OCI-M1 (cell line): ENCODE measurements around the gene PLEKHG3.
A peak's percentile ranks its signal among the peaks of the same experiment; 100 is the strongest.
"Not testable (repeated sequence)": the region's sequence is repeated elsewhere in the genome, so short reads cannot be mapped to it uniquely, and the experiment has no call there.

ENCODE experiments used
- DNase-seq: peaks from one replicate; lab custom pipeline; 2025; lab: John Stamatoyannopoulos, UW

PLEKHG3 gene

DNA sequence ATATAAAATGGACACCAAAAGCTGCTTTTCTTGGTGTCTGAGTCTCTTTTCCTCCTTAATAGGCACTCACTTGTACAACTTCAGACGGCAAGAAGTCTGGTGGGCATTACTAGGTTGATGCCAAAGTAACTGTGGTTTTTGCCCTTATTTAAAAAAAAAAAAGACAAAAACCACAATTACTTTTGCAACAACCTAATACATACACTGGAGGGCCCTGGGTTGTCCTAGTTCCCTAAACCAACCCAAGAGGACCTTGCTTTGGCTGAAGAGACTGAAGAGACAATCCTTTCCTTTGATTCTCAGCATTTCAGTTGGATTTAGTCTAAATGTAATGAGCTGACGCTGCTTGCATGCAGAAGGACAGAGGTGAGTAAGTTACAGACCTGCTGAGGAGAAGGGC lies 16.2 kb upstream of the PLEKHG3 start:
- DNase-seq, result peak; percentile 3

DNA sequence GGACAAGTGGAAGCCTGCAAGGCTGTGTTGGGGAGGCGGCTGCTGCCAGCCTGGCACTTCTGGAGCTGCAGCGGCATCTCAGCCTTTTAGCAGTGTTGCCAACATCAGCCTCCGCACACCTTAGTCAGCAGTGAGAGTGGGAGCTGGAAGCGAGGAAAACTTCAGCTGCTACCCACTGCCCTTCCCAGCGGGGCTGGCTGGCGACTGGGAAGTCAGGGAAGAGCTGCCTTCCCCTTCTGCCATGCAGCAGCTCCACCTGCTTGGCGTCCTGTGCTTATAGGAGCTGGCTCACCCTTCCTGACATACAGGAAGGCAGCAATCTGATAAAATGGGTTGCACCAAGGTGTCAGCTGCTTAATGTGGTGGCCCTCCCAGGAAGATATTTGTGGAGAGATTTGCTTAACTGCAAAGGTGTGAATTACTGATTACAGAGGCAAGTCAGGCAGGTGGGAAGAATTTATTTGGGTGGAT lies 15.4 kb upstream of the PLEKHG3 start:
- DNase-seq, result no peak

DNA sequence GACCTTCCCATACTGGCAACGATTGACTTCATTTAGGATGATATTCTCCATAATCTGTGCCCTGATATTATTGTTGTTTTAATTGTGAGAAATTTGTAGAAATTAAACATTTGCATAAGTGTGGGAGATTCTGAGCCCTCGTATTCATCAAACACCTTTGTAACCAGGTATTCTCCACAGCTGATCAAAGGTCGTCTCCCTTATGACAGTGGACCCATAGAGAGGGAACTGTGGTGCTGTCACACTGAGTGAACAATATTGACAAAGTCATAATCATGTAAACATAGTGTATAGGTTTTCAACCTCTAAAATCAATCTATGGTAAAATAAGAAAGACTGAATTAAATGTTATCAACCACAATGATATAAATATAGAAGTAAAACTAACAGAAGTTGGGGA lies 14.9 kb upstream of the PLEKHG3 start:
- no peak for DNase-seq

DNA sequence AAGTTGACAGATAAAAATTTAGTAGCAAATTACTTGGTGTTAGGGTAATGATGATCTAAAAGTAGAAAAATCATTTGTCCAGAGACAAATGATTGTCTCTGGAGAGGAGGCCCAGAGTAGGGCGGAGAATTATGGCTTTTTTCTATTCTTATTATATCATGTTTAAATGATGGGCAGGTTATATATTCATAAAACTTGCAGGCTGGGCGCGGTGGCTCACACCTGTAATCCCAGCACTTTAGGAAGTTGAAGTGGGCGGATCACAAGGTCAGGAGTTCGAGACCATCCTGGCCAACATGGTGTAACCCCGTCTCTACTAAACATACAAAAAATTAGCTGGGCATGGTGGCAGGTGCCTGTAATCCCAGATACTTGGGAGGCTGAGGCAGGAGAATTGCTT lies 13.6 kb upstream of the PLEKHG3 start:
- DNase-seq, result not testable (repeated sequence)

DNA sequence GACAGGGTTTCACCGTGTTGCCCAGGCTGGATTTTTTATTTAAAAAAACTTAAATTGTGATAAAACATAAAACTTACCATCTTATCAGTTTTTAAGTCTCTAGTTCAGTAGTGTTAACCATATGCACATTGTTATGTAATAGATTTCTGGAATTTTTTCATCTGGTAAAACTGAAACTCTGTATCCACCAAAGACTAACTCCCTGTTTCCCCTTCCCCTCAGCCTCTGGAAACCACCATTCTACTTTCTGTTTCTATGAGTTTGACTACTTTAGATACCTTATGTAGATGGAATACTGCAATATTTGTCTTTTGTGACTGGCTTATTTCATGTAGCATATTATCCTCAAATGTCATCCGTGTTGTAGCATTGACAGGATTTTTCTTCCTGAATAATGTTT lies 12.8 kb upstream of the PLEKHG3 start:
- DNase-seq, result no peak

DNA sequence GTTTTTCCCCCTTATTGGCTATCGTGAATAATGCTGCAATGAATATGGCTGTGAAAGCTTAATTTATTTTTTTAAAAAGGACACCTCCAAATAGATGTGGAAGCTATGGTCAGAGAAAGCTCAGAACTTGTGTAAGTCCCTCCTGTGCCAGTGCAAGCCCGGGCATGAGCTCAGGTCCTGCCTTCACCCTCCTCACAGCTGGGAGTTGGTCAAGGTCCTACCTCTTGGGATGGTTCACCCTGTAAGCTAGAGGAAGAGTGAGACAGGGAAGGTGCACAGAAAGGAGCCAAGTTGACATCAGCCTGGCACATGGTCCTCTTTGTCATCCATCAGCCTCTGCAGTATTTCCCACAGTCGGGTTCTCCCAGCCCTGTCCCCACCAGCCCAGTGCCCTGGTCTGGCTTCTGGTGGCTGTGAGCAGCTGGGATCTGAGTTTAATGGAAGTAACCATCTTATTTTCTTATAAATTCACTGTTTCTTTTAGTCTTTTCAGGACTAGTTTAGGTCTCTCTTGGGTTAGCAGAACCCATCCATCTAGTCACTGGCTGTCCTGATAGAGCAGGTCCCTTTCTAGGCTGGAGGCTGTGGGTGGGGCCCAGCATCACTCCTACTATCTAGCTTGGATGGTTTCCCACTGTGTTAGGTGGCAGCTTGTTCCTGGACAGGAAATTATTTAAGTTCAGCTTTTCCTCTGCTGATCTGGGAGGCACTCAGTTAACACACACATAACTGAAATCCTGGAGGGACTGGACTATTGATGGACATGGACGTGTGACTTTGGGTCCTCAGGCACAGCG lies 11.8 kb upstream of the PLEKHG3 start:
- no peak for DNase-seq

DNA sequence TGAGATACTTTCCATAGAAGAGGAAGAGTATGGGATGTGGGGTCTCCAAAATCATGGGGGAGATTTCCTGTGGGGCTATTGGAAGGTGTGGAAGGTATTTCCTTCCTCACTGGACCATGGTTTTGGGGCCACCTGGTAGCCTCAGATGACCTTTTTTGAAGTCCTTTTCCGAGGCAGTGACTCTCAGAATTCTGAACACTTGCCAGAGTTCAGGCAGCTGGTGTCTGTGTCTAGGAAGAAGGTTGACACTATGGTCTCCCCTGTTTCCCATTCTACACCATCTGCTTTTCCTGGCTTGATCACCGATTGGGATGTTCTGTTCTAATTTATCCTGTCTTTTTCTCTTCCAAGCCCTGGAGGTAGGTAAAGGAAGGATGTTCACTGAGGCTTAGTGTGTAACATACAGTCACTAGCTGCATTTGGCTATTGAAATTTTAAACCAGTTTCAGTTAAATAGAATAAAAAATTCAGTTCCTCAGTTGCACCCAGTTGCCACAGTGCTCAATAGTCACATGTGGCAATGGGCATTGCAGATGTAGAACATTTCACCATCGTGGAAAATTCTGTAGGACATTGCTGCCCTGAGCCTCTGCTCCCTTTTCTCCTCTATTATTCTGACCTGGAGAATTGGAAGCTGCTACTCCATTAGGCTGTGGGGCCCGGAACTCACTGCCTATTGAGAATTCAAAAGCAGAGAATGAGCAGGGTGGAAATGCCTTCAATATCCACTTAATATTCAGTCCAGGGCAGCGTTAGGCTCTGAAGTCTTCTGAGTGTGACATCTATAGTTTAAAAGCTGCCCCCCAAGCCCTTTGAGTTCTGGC lies 11.0 kb upstream of the PLEKHG3 start:
- DNase-seq, result no peak

DNA sequence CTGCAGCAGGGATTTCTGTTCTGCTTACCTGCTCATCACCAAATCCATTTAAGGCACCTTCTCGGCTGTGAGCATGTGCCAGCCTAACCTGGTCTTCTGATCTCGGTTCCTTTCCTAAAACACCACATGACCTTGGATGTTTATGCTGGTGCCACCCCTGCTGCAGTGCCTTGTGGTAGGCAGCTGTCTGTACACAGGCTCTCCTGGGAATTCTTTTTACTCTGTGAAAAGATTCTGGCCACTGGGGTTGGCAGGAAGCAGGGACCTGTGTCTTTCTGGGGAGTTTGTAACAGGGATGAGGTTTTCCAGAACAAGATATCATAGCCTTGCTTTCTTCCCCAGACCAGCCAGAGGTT lies 10.4 kb upstream of the PLEKHG3 start:
- DNase-seq, result no peak

DNA sequence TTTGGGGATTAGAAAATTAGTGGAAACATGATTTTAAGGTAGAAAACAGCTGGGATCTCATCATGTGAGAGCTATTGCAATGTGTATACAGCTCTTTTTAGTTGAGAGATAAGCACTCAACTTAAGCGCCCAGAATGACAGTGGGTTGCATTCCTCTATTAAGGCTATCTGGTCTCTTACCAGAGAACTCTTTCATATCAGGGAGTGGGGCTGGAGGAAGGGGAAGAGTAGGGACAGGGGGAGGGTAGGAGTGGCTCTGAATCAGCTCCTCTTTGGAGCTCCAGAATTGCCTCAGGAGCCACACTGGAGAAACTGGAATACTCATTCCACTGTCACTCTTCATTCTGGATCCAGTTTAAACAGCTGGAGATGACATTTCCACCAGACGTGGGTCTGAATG lies 9.2 kb upstream of the PLEKHG3 start:
- DNase-seq, result no peak

DNA sequence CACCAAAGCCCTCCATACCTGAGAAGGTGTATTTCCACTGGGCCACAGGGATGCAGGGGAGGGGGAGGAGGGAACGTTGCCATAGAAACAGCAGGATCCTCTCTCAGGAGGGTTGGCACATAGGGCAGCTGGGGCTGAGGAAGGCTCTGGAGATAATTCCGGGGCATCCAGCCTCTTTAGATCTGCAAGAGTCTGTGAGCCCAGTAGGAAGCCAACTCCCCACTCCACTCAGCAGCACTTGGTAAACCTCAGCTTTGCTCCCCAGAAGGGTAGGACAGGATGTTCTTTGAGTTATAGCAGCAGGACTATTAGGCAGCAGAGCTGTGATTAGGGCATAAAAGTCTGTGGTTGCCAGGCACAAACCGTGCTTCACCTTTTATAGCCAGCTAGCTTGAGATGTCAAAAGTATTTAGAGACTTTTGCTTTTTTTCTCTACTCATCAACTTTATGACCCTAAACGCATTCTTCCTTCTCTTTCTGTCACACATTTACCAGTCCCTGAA lies 7.8 kb upstream of the PLEKHG3 start:
- DNase-seq, result no peak

DNA sequence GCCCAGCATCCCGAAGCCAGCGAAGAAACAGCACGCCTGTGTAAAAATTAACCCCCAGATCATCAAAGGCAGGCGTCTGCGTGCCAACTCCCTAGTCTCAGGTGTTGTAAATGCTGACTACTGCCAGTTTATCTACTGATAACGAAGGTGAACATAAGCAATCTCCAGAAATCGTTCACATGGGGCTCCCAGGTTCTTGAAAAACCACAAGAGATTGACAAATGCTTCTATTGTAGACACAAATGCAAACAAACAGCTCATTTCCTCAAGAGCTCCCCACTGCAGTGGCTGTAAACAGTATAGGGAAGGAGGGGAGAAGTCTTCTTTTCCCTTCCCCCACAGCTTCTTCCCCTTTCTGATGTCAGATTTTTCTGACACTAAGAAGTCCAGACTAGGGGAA lies 5.3 kb upstream of the PLEKHG3 start:
- DNase-seq, result peak; percentile 74

DNA sequence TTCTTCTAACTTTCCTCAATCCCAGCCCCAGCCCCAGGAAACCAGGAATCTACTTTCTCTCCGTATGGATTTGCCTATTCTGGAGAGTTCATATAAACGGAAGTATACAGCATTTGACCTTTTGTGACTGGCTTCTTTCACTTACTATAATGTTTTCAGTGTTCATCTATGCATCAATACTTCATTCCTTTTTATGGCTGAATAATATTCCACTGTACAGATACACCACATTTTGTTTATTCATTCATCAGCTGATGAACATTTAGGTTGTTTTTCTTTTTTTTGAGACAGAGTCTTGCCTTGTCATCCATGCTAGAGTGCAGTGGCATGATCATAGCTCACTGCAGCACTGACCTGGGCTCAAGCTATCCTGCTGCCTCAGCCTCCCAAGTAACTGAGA lies 3.9 kb upstream of the PLEKHG3 start:
- DNase-seq, result no peak

DNA sequence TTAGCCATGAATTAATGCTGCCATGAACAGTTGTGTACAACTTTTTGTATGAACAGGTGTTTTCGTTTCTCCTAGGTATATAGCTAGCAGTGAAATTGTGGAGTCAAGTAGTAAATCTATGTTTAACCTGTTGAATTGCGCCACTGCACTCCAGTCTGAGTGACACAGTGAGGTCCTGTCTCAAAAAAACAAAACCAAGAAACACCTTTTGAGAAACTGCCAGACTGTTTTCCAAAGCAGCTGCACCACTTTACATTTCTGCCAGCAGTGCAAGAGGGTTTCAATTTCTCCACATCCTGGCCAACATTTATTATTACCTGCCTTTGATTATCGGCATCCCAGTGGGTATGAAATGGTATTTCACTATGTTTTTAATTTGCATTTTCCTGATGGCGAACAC lies 3.3 kb upstream of the PLEKHG3 start:
- DNase-seq, result no peak

DNA sequence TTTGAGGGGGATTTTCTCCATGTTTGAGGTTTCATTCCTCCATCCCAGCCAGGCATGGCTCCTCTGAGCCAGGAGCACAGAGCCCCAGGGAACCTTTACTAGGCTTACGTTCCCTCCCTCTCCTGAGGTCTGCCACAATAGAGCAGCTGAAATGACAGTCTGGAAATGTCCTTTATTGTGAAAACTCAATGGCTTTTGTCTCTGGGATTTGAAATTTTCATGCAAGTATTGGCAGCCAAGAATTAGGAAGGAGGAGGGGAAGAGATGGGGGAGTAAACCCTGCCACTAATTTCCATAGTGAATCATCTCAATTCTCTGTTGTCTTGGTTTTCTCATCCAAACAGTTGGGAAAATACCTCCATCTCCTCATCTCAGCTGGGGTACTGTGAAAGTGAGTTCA lies 2.6 kb upstream of the PLEKHG3 start:
- no peak for DNase-seq

DNA sequence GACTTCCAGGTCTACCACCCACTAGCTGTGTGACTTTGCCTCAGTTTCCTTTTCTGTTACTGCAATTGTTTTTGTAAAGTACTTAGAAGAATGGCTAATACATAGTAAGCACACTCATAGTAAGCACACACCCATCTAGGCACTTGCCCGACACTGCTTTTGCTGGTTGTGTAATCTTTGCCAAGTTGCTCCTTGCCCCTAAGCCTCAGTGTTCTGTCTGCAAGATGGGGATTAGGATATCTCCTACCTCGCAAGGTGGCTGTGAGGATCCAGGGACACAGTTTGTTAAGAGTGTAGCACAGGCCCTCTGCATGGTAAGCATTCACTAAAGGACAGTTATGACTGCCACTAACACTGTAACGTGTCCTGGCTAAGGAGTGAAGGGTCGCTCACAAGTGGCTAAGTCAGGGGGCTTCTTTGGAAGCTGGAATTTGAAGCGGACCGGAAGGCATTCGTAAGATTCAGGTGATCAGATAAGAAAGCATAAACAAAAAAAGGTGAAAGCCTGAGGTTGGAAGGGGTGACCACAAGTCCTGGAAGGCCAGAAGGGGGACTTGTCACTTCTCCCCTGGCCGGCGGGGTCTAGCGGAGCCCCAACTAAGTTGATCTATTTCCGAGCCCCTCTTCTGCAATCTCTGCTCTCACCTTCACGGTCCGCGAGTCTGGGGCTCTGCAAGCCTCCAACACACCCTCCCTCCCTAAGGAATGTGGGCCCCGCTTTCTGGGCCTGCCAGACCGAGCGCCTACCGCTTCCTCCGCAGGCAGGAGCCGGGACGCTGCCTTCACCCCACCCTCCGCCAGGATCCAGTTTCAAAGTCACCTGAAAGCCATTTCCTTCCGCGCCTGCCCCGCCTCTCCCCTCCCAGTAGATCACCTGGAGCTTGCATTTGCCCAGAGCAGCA lies 1.5 kb upstream of the PLEKHG3 start:
- no peak for DNase-seq

DNA sequence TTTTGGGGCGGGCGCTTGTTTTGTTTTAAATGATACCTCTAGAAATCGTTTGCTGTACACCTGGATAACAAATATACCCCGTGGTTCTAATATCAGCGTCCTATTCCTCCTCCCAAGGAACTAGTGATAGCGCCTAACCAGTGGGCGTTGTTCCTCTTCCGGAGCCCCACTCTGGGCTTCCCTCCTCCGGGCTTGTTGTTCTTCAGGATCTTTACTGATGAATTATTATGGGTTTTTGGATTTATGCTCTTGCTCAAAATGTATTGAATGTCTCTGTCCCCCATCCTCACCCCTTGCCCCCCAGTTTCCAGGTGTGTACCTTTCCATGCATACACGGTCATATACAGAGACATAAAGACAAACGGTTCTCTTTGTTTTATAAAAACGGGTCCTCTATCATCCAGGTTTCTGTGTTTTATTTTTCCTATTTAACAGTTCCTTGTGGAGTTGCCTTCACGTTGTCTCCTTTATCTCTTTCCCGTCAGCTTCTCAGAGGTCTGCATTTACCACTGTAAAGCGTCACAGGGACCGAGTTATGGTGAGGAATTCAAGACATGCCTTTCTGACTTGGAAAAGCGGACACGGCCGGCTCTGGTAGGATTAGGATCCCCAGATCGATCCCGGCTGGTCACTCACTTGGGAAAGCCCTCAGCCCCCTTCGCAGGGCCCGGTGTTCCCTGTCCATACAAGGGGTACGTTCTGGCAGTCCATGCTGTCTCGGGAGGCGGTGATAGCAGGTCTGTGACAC lies 655 bp upstream of the PLEKHG3 start:
- DNase-seq, result peak; percentile 11

DNA sequence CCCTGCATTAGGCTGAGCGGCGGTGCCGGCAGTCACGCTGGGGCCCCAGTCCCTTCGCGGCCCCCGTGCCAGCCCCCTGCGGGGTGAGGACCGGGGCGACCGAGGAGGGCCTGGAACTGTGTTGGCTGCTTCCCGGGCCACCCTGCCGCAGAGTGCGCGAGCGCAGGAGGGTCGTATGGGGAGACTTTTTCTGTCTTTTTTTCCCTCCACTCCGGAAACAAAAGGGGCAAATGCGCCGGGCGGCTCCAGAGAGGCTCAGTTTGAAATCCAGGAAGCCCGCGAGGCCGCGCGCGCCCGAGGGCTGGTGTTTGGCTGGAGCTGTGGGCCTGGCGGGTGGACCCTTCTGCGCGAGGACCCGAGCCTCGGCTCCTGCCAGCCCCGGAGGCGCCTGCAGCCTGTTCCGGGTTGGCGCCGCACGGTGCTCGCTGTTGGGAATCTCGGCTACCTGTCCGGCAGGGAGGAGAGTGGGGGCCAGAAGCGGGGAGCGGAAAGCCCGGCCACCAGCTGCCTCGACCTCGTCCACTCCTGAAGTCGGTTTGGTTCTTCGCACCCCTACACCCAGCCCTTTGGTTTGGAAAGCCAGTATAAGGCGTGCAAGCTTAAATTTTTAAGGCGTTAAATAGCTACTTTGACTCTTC lies 638 bp downstream of the PLEKHG3 start:
- no peak for DNase-seq

DNA sequence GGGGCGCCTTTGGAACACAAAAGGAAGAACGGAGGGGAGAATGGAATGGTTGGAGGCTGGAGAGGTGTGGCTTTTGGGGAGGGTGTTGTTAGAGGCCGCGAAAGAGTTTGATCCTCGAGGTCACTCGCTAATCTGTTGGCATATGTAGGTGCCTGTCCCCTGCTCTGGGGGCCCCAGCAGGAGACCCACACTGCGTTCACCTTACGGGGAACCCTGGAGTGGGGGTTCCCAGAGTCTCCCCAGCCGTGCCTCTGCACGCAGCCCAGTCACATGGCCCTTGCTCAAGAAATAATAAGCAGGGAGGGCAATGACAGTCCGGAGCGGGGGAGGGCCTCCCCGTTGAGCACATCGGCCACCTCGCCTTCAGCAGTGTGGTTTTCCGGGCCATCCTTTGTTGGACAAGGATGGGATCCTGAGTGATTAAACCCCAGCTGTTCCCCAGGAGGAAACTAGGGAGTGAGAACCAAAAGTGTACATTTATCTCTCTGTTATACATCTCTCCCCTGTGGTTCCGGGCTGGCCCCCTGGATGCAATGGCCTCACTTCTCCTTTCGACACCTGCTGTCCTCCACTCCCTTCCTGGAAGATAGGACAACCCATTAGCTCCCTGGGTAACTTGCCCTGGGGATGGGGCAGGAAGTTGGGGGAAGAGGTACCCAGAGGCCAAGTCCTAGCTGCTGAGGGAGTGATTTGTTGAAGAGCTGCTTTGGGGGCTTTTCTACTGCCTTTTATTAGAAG lies 1.3 kb downstream of the PLEKHG3 start:
- peak; percentile 24 for DNase-seq

DNA sequence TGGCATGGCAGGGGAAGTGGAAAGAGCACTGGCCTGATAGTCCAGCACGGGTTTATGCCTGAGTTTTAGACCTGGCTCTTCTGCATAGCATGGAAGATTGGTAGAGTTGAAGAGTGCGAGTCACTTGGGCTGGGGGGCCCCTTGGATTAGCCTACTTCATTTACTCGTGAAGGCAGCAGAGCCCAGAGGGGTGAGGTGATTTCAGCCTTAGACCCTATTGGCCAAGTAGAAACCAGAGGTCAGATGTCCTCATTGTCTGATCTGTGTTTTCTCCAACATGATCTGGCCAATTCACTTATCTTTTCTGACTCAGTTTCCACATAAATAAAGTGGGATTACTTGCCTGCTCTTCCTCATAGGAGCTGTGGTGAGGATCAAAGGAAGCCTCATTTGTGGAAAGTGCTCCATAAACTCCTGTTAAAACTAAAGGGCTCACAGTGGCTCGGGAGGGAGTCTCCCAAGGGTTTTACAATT lies 1.9 kb downstream of the PLEKHG3 start:
- DNase-seq, result no peak

DNA sequence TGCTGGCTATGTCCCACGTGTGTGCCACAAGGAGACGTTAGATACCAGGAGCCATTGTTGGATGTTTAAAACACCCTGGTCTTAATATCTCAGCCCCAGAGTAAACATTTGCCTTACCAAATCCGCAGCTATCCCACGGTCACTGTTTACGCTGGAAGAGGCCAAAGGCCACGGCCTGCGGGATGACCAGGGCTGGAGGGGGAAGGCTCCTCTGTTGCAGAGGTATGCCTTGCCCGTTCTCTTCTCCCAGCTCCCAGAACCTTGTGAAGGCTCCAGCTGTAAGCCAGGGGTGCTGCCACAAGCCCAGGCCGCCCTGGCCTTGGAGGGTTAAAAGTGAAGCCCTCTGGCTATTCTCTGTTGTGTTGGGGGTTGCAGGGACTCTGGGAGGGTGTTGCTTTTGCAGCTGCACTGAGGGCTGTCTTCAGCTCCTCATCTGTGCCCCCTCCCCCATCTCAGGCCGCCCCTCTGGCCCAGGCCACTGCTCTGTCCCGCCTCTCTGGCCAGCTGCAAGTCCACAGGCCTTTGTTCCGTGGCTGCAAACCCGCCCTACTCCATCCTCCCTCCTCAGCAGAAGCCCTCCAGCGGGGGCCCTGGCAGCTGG lies 2.5 kb downstream of the PLEKHG3 start:
- no peak for DNase-seq
